SK-N-SH (cell line): Measurements from ENCODE around the gene ENDOV. TPM values are rescaled to one million over a fixed set of nuclear protein-coding genes. Genes with fewer than 3 reads are reported as not detected.

ENCODE experiments used
- CTCF ChIA-PET: fragments of 300-600, 350-600 bp; formaldehyde crosslinking; extraction: SDS; loops from one replicate; lab custom pipeline; 2021; lab: Yijun Ruan, JAX
- POLR2A ChIA-PET: fragments of 350-600 bp; sonication (Branson Sonifier 250); formaldehyde crosslinking; extraction: SDS; loops from one replicate; lab custom pipeline; 2020; ENCODE audit warnings: antibody characterized with exemption, inconsistent platforms; lab: Yijun Ruan, JAX
- DNase-seq: peaks from one replicate; pipeline ENCODE4 v3.0.0; 2012
- H2AFZ ChIP-seq: fragments of 200-600 bp; sonication (generic); 2 replicates; pipeline ENCODE4 v1.8.1; 2016; ENCODE audit warnings: antibody characterized with exemption, mild to moderate bottlenecking, low read depth
- H3F3A ChIP-seq: fragments of 200-600 bp; sonication (generic); replicated peaks from 2 replicates; pipeline ENCODE3; 2016; ENCODE audit warnings: antibody characterized with exemption, mild to moderate bottlenecking; ENCODE audit not compliant: insufficient read depth
- H3K27ac ChIP-seq, 2 experiments: fragments of 200-500 bp in 1 of 2; fragments of 200-600 bp in 1 of 2; sonication (Bioruptor generic) in 1 of 2; sonication (generic), shearing (Covaris generic) in 1 of 2; 2 replicates each; pipeline versions ENCODE4 v1.5.1 to v1.6.1; 2014 to 2016; ENCODE audit warnings: low read depth in 2 of 2, inconsistent platforms in 1 of 2, low read length in 1 of 2, mild to moderate bottlenecking in 1 of 2, mixed read lengths in 1 of 2
- H3K27me3 ChIP-seq: fragments of 200-600 bp; sonication (generic), shearing (Covaris generic); 2 replicates; pipeline ENCODE4 v1.6.1; 2016; ENCODE audit warnings: mixed run types; ENCODE audit not compliant: insufficient read depth
- H3K36me3 ChIP-seq, 2 experiments: fragments of 200-500 bp in 1 of 2; fragments of 200-600 bp in 1 of 2; sonication (Bioruptor generic) in 1 of 2; sonication (generic) in 1 of 2; replicated peaks in 1 of 2; 2 replicates each; pipeline versions ENCODE3 to v1.5.1; 2014 to 2016; ENCODE audit warnings: low read length in 1 of 2, mild to moderate bottlenecking in 1 of 2; ENCODE audit not compliant: insufficient read depth in 2 of 2, control insufficient read depth in 1 of 2
- H3K4me1 ChIP-seq, 2 experiments: fragments of 200-500 bp in 1 of 2; fragments of 200-600 bp in 1 of 2; sonication (Bioruptor generic) in 1 of 2; sonication (generic), shearing (Covaris generic) in 1 of 2; 2 replicates each; pipeline versions ENCODE4 v1.5.1 to v1.6.1; 2014 to 2016; ENCODE audit warnings: low read depth in 1 of 2, low read length in 1 of 2, mixed run types in 1 of 2; ENCODE audit not compliant: insufficient read depth in 2 of 2, control insufficient read depth in 1 of 2
- H3K4me2 ChIP-seq: fragments of 200-600 bp; sonication (generic), shearing (Covaris generic); 2 replicates; pipeline ENCODE4 v1.6.1; 2017; ENCODE audit warnings: mixed run types
- H3K4me3 ChIP-seq, 2 experiments: fragments of 200-500 bp in 1 of 2; fragments of 200-600 bp in 1 of 2; sonication (Bioruptor generic) in 1 of 2; sonication (generic), shearing (Covaris generic) in 1 of 2; 2 replicates each; pipeline versions ENCODE4 v1.5.1 to v1.8.1; 2014 to 2016; ENCODE audit warnings: low read depth in 2 of 2, inconsistent platforms in 1 of 2, low read length in 1 of 2, mild to moderate bottlenecking in 1 of 2, mixed read lengths in 1 of 2, moderate library complexity in 1 of 2
- H3K79me2 ChIP-seq: fragments of 200-600 bp; sonication (generic); 2 replicates; pipeline ENCODE4 v1.8.1; 2017; ENCODE audit warnings: mild to moderate bottlenecking; ENCODE audit not compliant: insufficient read depth
- H3K9ac ChIP-seq: fragments of 200-600 bp; sonication (generic); 2 replicates; pipeline ENCODE4 v1.6.1; 2017; ENCODE audit warnings: mixed run types
- H3K9me2 ChIP-seq: fragments of 200-600 bp; sonication (generic); 2 replicates; pipeline ENCODE4 v1.6.1; 2017; ENCODE audit warnings: mixed run types
- H3K9me3 ChIP-seq: fragments of 200-600 bp; sonication (generic); 2 replicates; pipeline ENCODE4 v1.6.1; 2017; ENCODE audit warnings: mixed run types, mild to moderate bottlenecking, moderate library complexity
- H4K20me1 ChIP-seq: fragments of 200-600 bp; sonication (generic); 2 replicates; pipeline ENCODE4 v1.6.1; 2017; ENCODE audit warnings: mild to moderate bottlenecking, mixed run types; ENCODE audit not compliant: insufficient read depth
- CTCF ChIP-seq: fragments of 200-600 bp; sonication (generic); IDR thresholded peaks from 2 replicates; pipeline ENCODE4 v1.6.1; 2017; ENCODE audit warnings: antibody characterized with exemption, mild to moderate bottlenecking, moderate library complexity
- ELF1 ChIP-seq: IDR thresholded peaks from 2 replicates; pipeline ENCODE4 v1.4.0; 2012
- EZH2phosphoT487 ChIP-seq: fragments of 200-600 bp; sonication (generic); IDR thresholded peaks from 2 replicates; pipeline ENCODE4 v1.6.1; 2017; ENCODE audit warnings: low read depth, mixed run types, mild to moderate bottlenecking, antibody characterized with exemption, moderate library complexity, borderline replicate concordance
- FOXJ3 ChIP-seq: sonication (generic); formaldehyde crosslinking; IDR thresholded peaks from 2 replicates; pipeline ENCODE4 v1.5.1; 2020; ENCODE audit warnings: mild to moderate bottlenecking, missing genetic modification reagents
- GABPA ChIP-seq: IDR thresholded peaks from 2 replicates; pipeline ENCODE4 v1.4.0; 2012; ENCODE audit warnings: low read depth, mild to moderate bottlenecking
- JUND ChIP-seq: IDR thresholded peaks from 2 replicates; pipeline ENCODE4 v1.4.0; 2012
- MXI1 ChIP-seq: IDR thresholded peaks from 2 replicates; pipeline ENCODE4 v1.6.1; 2012; ENCODE audit warnings: mild to moderate bottlenecking, low read depth, low read length, improper control_type of control experiment
- NFIC ChIP-seq: IDR thresholded peaks from 2 replicates; pipeline ENCODE4 v1.4.0; 2012; ENCODE audit warnings: borderline replicate concordance
- NRF1 ChIP-seq: IDR thresholded peaks from 2 replicates; pipeline ENCODE4 v1.6.1; 2012; ENCODE audit warnings: low read depth, mild to moderate bottlenecking, low read length
- POLR2AphosphoS5 ChIP-seq: IDR thresholded peaks from 2 replicates; pipeline ENCODE4 v1.6.1; 2012; ENCODE audit warnings: low read depth, low read length
- RAD21 ChIP-seq: IDR thresholded peaks from 2 replicates; pipeline ENCODE4 v1.6.1; 2012; ENCODE audit warnings: mild to moderate bottlenecking, low read length
- RCOR1 ChIP-seq: fragments of 150-350 bp; IDR thresholded peaks from 2 replicates; pipeline ENCODE4 v1.6.1; 2017; ENCODE audit warnings: antibody characterized with exemption, low read length
- SMC3 ChIP-seq: IDR thresholded peaks from 2 replicates; pipeline ENCODE4 v1.6.1; 2012; ENCODE audit warnings: low read depth, low read length, improper control_type of control experiment
- WGBS: methylation state at CpG from one replicate; pipeline ENCODE4 v1.1.6; 2017; ENCODE audit warnings: low lambda C conversion rate; 5-methylcytosine and 5-hydroxymethylcytosine counted together
- polyA plus RNA-seq, 3 experiments: library from polyadenylated mRNA; depleted of rRNA; stranded (reverse); fragments of >200 nt; gene quantifications; 2 replicates each; pipeline ENCODE4 v1.2.3, GENCODE V29; 2012
- TF ChIP-seq, protein P1 (sequence below): fragments of 150-350 bp; IDR thresholded peaks from 2 replicates; pipeline ENCODE4 v1.6.1; 2016; ENCODE audit warnings: mild to moderate bottlenecking, low read depth, low read length

Gene ENDOV
- polyA plus RNA-seq, 1 of the 3 experiments (the other 2 are of a cell fraction) = 83.6 TPM

DNA sequence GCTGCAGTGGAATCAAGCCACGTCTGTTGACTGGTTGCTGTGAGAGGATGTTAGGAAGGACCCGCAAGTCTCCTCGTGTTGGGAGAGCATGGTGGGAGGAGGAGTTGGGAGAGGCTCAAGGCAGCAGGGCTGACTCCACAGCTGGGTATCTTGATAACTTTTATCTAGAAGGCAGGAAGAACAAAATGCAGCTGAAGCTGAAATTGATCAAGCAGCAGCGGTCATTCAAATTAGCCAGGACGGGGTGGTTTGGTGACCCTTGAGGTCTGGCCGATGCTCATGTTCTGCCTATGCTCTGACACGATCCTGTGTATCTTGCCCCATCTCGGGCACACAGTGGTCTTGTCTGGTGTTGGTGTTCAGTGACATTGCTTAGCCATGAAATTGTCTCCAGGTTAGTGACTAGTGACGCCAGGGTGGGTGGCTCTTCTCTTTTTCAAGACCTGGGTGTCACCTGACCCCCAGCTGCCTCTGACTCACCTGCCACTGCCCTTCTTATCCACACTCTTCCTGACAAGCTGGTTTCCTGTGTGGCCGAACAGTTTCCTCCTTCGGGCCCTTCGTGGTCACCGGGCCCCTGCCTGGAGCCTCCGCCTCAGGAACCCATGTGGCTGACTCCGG, 42.4 kb downstream of the ENDOV start:
- Histone ChIP-seq H3K4me2 (no peak overlapping the region), H3K9ac (no peak overlapping the region), H3K27me3 (0 out of 2 replicates have a peak, but pooled peaks cover 13% of the 10 kb centered on the region), H4K20me1 (no peaks in the 10 kb centered on the region), H3K27ac (no peak overlapping the region), H3K36me3 (no peaks in the 10 kb centered on the region), H3K9me2 (no peaks in the 10 kb centered on the region), H3K9me3 (no peaks in the 10 kb centered on the region), H3K4me1 (peaks cover 0 to 25% of the 10 kb centered on the region in 2 experiments; a peak in 1 of 4 replicates), H3K4me3 (no peak overlapping the region), H2AFZ (no peak overlapping the region), H3K79me2 (peaks cover 6% of the 10 kb centered on the region; the same call in 1 of the 2 replicates), H3F3A (peaks cover 5% of the 10 kb centered on the region)
- CTCF ChIA-PET = interaction anchor here (1.0 to 3.4 kb wide), 3 partner anchors 16 to 118 kb away, joined by 3 to 15 read pairs (median 4); no protein-coding TSS in a partner anchor
- DNase-seq = no peak
- TF ChIP-seq NFIC (no peak), ELF1 (no peak), MXI1 (no peak), RAD21 (no peak), POLR2AphosphoS5 (no peak), SMC3 (no peak), GABPA (no peak), JUND (no peak), FOXJ3 (no peak), NRF1 (no peak), RCOR1 (no peak), CTCF (no peak), EZH2phosphoT487 (no peak)
- TF ChIP-seq, protein P1, sequence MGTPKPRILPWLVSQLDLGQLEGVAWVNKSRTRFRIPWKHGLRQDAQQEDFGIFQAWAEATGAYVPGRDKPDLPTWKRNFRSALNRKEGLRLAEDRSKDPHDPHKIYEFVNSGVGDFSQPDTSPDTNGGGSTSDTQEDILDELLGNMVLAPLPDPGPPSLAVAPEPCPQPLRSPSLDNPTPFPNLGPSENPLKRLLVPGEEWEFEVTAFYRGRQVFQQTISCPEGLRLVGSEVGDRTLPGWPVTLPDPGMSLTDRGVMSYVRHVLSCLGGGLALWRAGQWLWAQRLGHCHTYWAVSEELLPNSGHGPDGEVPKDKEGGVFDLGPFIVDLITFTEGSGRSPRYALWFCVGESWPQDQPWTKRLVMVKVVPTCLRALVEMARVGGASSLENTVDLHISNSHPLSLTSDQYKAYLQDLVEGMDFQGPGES = no peak
- POLR2A ChIA-PET = interaction anchor here (0.6 kb wide), 1 partner anchor 441 kb away, joined by 3 read pairs; no protein-coding TSS in a partner anchor
- WGBS = 75% methylated on average over 15 of the region's 15 CpGs

DNA sequence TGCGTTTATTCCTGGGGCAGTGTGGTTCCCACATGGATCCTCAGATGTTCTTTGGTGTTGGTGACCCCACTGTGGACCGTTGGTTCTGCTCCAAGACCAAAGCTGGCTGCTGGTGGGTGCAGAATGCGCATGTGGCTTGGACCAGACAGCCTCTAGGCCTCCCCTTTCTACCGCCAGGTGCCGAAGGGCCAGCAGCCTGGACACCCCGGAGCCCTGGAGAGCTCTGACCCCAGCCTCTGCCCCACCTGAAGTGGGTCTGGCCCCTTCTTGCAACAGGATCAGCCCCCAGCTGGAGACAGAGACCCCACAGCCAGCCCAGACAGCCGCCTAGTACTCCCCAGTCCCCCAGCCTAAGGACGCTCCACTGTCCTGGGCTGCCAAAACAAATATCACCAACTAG, 43.0 kb downstream of the ENDOV start:
- H3K9me3 ChIP-seq = no peaks in the 10 kb centered on the region
- no peaks in the 10 kb centered on the region for H3K36me3 ChIP-seq
- H3K4me1 ChIP-seq = peaks cover 0 to 20% of the 10 kb centered on the region in 2 experiments; a peak in 1 of 4 replicates
- H3K9ac ChIP-seq = no peak overlapping the region
- no peak for DNase-seq
- no peak overlapping the region for H3K27ac ChIP-seq
- peaks cover 5% of the 10 kb centered on the region for H3F3A ChIP-seq
- no peak overlapping the region for H2AFZ ChIP-seq
- H3K27me3 ChIP-seq = 0 out of 2 replicates have a peak, but pooled peaks cover 13% of the 10 kb centered on the region
- CTCF ChIA-PET = interaction anchor here (0.9 to 1.1 kb wide), 4 partner anchors 17 to 742 kb away, joined by 3 to 4 read pairs (median 3); no protein-coding TSS in a partner anchor
- no peaks in the 10 kb centered on the region for H3K9me2 ChIP-seq
- H3K4me2 ChIP-seq = no peak overlapping the region
- H4K20me1 ChIP-seq = no peaks in the 10 kb centered on the region
- POLR2A ChIA-PET = no interaction called here
- no peak overlapping the region for H3K4me3 ChIP-seq
- 70% methylated on average over 7 of the region's 8 CpGs for WGBS
- TF ChIP-seq MXI1 = no peak
- H3K79me2 ChIP-seq = peaks cover 6% of the 10 kb centered on the region; the same call in 1 of the 2 replicates
